Stimulated activated CD4-positive, alpha-beta T cell treated with anti-CD3 and anti-CD28 coated beads, Interleukin-12 subunit alpha, Interleukin-12 subunit beta, amount 100 ng/mL, for 24 hours (primary cell): ENCODE results near the gene EMC6.
A peak's percentile ranks its signal among the peaks of the same experiment; 100 is the strongest.

Source experiments
- DNase-seq, 2 experiments: peaks; one replicate each; pipeline ENCODE4 v3.0.0-alpha.2; 2020; ENCODE audit warnings: low read depth in 2 of 2

The EMC6 gene

DNA sequence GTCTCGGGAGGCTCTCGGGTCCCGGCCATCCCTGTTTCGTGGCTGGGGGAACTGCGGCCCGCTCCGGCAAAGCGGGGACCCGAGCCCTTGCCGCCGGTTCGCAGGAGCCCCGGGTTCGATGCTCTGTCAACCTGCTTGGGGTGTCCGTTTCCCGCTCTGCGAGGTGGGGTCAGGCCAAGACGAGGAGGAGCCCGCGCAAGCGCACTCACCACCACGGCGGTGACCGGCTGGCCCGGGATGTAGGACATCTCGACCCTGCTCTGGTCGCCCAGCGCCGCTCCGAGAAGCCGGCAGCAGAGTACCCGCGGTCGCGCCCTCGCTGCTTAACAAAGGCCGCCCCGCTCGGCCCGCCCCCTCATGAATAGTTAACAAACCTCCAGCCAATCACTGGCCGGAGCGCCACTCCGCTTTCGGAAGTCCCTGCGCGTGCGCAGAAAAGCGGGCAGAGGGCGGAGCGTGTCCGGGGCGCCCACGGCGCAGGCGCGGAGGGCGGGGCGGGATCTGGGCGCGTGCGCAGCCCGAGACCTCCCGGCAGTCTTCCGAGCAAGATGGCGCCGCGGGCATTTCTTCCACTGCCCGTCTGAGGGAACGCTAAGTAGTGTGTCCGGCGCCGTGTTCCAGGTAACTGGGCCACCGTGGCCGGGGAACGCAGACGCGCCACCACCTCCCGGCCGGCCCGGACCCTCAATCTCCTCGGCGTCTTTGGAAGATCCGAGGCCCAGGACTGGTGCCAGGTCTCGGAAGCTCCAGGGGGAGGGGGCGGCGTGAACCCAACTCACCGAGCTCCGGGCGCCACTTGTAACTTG is at the start of gene EMC6, which contains the start of gene TAX1BP3:
Gene EMC6, plus strand, starts transcription at position 534 of the 806 bp plus-strand sequence. CDS start 335 bp downstream, outside the sequence.
Gene TAX1BP3, minus strand, starts transcription at position 300 of the 806 bp plus-strand sequence. Its CDS starts 52 bp downstream, at position 248.
- peak; percentile 96 to 98 for DNase-seq

DNA sequence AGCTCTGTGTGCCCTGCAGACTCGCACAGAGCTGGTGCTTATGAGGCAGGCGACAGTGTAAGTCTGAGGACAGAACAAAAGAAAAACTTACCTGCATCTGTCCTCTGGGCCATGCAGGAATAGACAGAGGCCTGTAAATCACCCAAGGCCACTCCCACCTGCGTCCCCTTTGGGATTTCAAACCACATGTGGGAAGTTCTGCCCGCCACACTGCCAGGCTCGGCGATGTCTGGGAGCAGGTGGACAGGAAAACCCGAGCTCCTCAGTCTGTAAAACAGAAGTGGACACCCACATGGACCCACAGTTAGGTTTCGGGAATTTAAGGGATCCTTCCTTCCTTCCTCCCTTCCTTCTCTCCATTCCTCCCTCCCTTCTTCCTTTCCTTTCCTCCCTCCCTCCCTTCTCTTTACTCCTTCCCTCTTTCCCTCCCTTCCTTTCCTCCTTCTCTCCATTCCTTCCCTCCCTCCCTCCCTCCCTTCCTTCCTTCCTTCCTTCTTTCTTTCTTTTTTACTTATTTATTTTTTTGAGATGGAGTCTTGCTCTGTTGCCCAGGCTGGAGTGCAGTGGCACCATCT is 47.4 kb upstream of the EMC6 start:
- no peak for DNase-seq

DNA sequence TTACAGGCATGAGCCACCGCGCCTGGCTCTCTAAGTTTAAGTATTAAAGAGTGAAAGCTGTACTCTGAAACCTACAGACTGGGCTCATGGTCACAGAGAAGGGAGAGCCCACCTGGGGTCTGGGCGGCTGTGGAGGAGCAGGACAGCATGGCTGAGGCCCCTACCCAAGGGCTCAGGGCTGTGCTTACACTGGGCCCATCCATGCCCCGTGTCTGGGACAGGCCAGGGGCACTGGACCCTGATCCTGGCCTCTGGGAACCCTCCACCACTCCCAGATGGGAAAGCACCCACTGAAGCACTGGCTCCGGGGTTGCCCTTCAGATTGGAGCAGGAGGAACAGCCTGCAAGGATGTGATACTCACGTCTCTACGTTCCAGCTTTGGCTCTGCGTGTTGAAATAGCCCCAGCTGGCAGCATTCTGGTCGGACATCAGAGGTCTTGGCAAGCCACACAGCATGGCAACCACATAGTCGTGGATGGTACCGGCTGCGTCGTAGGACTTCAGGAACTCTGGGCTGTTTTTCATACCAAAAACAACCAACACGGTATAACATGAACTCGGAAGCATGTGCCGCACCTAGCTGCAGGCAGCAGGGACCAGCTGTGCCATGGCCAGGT is 45.5 kb upstream of the EMC6 start:
- no peak for DNase-seq

- no peak for DNase-seq
Observed at GRCh38 chr17:3626831-3627768, 41.5 kb upstream of the EMC6 start.

DNA sequence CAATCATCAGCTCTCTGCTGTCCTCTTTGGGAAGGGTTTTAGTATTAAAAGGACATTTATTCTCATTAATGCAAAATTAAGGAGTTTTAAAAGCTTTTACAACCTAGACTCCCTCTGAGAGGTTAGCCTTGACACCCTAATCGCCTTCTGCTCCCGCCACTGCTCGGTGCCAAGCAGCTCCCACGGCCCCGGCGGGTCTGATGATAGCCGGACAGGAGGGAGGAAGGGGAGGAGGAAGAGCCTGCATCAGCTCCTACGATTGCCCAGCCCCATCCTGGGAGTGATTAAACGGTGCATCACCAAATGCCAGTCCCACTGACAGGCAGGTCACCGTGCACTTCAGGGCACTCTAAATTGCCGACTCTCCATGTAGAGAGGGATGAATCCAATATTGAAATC is 40.8 kb upstream of the EMC6 start:
- no peak for DNase-seq

- no peak for DNase-seq
Observed at GRCh38 chr17:3630781-3631180, 37.8 kb upstream of the EMC6 start.

GRCh38 chr17:3632287-3632686 is 36.3 kb upstream of the EMC6 start:
- DNase-seq, result no peak

- no peak for DNase-seq
Observed at GRCh38 chr17:3635474-3636153, 33.0 kb upstream of the EMC6 start.

DNA sequence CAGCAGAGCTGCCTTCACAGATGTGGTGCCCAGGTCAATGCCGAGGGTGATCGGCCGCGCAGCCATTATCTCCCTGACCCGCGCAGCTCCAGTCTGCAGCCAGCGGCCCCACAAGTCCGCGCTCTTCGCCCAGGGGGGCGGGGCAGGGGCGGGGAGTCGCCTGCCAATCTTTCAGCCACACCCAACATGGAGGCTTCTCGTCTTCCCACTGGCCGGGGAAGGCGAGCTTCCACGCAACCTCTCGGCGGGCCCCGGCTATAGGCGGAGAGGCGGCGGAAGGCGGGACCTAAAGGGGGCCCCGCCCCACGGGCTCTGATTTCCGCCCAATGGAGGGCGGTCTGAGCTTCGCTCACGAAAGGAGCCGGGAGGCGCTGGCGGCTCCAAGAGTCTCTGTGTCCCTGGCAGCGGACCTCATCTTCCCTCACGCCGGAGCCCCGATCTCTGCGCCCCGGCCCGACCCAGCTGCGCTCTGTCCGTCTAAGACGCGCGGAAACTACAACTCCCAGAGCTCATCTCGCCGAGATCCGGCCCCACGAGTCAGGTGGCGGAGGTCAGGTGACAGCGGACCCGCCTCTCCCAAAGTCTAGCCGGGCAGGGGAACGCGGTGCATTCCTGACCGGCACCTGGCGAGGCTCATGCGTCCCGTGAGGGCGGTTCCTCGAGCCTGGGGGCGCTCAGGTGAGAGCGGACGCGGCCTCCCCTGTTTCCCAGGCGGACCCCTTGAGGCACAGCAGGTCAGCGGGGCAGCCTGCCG is 32.3 kb upstream of the EMC6 start, which contains the start of the genes CTNS and SHPK:
Gene CTNS, plus strand, starts transcription at position 607 of the 754 bp plus-strand sequence. CDS start 3,447 bp downstream, outside the sequence.
Gene SHPK, minus strand, starts transcription at position 97 of the 754 bp plus-strand sequence. Its CDS starts 31 bp downstream, at position 66.
- peak; percentile 90 to 92 for DNase-seq

DNA sequence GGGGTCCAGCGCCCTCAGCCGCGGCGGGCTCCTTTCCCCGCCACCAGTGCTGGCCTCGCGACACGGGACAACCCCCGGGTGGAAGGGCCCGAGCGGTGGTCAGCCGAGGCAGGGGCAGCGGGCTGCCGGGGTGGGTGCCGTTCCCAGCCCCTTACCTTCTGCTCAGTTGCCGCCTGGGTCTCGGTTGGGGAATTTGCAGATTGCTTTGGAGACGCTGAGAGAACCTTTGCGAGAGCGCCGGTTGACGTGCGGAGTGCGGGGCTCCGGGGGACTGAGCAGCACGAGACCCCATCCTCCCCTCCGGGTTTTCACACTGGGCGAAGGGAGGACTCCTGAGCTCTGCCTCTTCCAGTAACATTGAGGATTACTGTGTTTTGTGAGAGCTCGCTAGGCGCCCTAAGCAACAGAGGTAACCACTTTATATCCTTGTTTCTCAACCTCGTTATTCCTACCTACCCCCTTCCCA is 31.7 kb upstream of the EMC6 start:
- no peak for DNase-seq

- DNase-seq, result peak in 1 of 2 experiments; percentile 46
Observed at GRCh38 chr17:3639981-3640596, 28.5 kb upstream of the EMC6 start.

- DNase-seq, result no peak
Observed at GRCh38 chr17:3641014-3641413, 27.6 kb upstream of the EMC6 start.

DNA sequence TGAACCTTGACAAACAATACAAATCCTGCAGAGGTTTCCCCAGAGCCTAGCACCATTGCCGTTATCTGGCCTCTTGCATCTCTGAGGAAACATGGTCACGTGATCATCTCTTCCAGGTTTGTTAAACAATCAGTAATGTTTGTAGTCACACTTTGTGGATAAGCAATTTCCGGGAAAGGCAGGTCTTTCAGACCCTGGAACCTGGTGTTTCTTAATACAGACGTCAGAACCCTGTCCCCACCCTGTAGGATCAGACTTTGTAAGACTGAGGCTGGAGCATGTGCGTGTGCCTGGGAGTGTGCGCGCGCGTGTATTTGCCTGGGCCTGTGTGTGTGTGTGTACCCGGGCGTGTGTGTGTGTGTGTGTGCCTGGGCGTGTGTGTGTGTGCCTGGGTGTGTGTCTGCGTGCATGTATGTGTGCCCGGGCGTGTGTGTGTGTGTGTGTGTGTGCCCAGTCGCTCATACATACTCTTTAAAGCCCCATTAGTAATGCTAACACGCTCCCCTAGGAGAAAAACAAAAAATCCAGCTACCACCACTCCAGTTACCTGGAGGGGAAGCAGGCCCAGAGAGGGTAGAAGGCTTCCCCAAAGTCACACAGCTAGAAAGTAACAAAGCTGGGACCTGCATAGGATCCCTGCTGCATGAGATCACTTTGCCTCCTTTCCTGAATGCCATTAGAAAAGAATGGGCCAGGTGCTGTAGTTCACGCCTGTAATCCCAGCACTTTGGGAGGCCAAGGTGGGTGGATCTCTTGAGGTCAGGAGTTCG is 26.7 kb upstream of the EMC6 start:
- no peak for DNase-seq

DNA sequence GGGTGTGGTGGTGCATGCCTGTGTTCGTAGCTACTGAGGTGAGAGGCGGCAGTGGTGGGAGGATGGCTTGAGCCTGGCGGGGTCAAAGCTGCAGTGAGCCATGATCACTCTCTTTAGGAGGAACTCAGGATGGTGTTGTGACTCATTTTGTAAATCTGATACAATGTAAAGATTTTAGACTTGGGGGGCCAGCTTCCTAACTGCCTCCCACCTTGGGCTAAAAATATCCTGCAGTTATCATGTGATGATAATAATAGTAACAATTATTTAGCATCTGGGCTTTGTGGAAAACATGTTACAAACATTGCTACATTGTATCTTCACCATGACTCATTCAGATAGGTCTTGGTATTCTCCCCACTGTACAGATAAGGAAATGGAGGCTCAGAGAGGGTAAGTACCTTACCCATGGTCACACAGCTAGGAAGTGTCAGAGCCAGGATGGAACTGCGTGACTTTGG is 24.7 kb upstream of the EMC6 start:
- no peak for DNase-seq

DNA sequence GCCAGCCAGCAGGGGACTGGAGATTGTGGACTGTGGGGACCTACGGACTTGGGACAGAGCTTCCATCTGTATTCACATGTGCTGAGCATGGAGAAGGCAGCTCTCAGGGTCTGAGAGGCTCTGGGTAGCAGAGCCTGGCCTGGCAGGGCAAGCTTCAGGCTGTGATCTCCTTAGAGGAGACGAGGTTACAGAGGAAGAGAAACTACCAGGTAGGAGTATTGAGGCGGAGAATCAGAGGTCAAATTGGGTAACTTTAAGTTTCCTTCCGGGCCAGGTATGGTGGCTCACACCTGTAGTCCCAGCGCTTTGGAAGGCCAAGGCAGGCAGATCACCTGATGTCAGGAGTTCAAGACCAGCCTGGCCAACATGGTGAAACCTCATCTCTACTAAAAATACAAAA is 23.3 kb upstream of the EMC6 start:
- DNase-seq, result no peak

GRCh38 chr17:3647251-3647650 is 21.4 kb upstream of the EMC6 start:
- DNase-seq, result no peak

GRCh38 chr17:3647769-3648555 is 20.6 kb upstream of the EMC6 start:
- DNase-seq, result peak in 1 of 2 experiments; percentile 29

DNA sequence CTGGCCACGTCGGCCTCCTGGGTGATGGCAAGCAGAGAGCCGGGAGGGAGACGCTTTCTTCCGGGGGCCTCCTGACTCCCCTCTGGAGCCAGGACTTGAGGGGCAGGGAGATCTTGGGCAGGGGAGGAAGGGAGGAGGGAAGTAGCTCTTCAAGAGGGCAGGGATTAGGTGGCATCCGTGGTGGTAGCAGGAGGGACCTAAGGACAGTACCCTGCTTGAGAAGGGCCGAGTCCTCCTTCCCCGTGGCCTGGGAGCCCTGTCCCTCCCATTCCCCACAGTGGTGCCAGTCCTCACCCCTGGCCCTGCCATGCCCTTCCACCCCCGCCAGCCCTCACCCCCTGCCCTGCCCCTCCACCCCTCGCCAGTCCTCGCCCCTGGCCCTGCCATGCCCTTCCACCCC is 12.8 kb upstream of the EMC6 start:
- no peak for DNase-seq
